H1 (cell line): ENCODE data around the gene TSPAN6. TPM values are rescaled to one million over a fixed set of nuclear protein-coding genes. Genes with fewer than 3 reads are reported as not detected.

ENCODE experiments used
- EGR1 ChIP-seq: IDR thresholded peaks from 2 replicates; pipeline ENCODE4 v1.6.1; 2011; ENCODE audit warnings: low read depth, low read length, borderline replicate concordance
- KDM5A ChIP-seq: fragments of 200-600 bp; IDR thresholded peaks from 2 replicates; pipeline ENCODE4 v1.7.1; 2012; ENCODE audit warnings: mild to moderate bottlenecking, low read length, inconsistent platforms, mixed read lengths
- POLR2AphosphoS5 ChIP-seq: IDR thresholded peaks from 2 replicates; pipeline ENCODE4 v1.6.1; 2011; ENCODE audit warnings: low read depth, low read length
- RAD21 ChIP-seq, 2 experiments: IDR thresholded peaks in 1 of 2; conservative IDR thresholded peaks in 1 of 2; 2 replicates each; pipeline ENCODE4 v1.6.1; 2011; ENCODE audit warnings: low read depth in 2 of 2, low read length in 2 of 2, improper control_type of control experiment in 1 of 2, inconsistent platforms in 1 of 2, mild to moderate bottlenecking in 1 of 2, moderate library complexity in 1 of 2
- SIX5 ChIP-seq: IDR thresholded peaks from 2 replicates; pipeline ENCODE4 v1.6.1; 2011; ENCODE audit warnings: mild to moderate bottlenecking, low read depth, low read length
- polyA plus RNA-seq, 7 experiments: library from polyadenylated mRNA; depleted of rRNA in 3 of 7; stranded (reverse) in 5 of 7; unstranded in 2 of 7; fragments of >200 nt in 5 of 7; fragments of 200-250 nt in 2 of 7; gene quantifications; 1 replicate in 5 of 7; 2 replicates in 1 of 7; 4 replicates in 1 of 7; pipeline versions ENCODE4 v1.2.1 to v1.2.3, GENCODE V29; 2011 to 2013; ENCODE audit warnings: missing spikeins in 2 of 7, mixed read lengths in 2 of 7
- total RNA-seq: library from RNA; stranded (reverse); fragmentation: NEBNext Ultra II Directional; extraction: Animal tissue kit (Norgen Biotek cat#: 25700); gene quantifications from 2 replicates; pipeline ENCODE4 v1.2.1, GENCODE V29; 2021

TSPAN6 gene
- total and polyA plus RNA-seq, 2 of the 8 experiments (the other 6 are each of a cell fraction or from before 2014, with no cell fraction given): 58.1 to 67.7 TPM

GRCh38 chrX:100673397-100673953 is 36.9 kb upstream of the TSPAN6 start (continued):
- no peak for TF ChIP-seq KDM5A
- no peak for TF ChIP-seq RAD21 (IDR thresholded peaks at IDR 0.05 in 1 of 2, conservative IDR thresholded peaks at IDR 0.05 in 1 of 2; ENCODE audit: low read depth in 2 of 2, low read length in 2 of 2)
- no peak for TF ChIP-seq POLR2AphosphoS5
- no peak for TF ChIP-seq SIX5
- TF ChIP-seq EGR1: no peak
